Natural killer cell treated with Interleukin-12 subunit alpha and Interleukin-12 subunit beta and Interleukin-15 and Interleukin-18, amount 100 ng/mL, for 72 hours (primary cell): ENCODE results near the gene ANXA11. TPM values are rescaled to one million over a fixed set of nuclear protein-coding genes. Genes with fewer than 3 reads are reported as not detected.

ENCODE experiments used
- ATAC-seq, 2 donors: fragments of 150-1000 bp; cut with Tn5 transposase in 1 of 2; sonication (Bioruptor Pico), chemical (Tn5 transposase) in 1 of 2; 2 replicates each; pipeline ENCODE4 v1.10.0; 2021
- DNase-seq: peaks from one replicate; pipeline ENCODE4 v3.0.0; 2022; ENCODE audit warnings: low spot score
- H3K27ac Mint-ChIP-seq, 2 donors: 1 replicate in 1 of 2; 2 replicates in 1 of 2; pipeline ENCODE4 v1.8.0; 2022; ENCODE audit warnings: mixed read lengths in 2 of 2, mild to moderate bottlenecking in 1 of 2, moderate library complexity in 1 of 2
- H3K27me3 Mint-ChIP-seq, 2 donors: 1 replicate in 1 of 2; 2 replicates in 1 of 2; pipeline ENCODE4 v1.8.0; 2022; ENCODE audit warnings: mixed read lengths in 2 of 2
- H3K36me3 Mint-ChIP-seq: one replicate; pipeline ENCODE4 v1.8.0; 2022; ENCODE audit warnings: mixed read lengths
- H3K4me1 Mint-ChIP-seq, 2 donors: 1 replicate in 1 of 2; 2 replicates in 1 of 2; pipeline ENCODE4 v1.8.0; 2022; ENCODE audit warnings: low read depth in 2 of 2, mixed read lengths in 2 of 2, mild to moderate bottlenecking in 1 of 2
- H3K4me3 Mint-ChIP-seq: one replicate; pipeline ENCODE4 v1.8.0; 2022; ENCODE audit warnings: mixed read lengths
- H3K9me3 Mint-ChIP-seq: 2 replicates; pipeline ENCODE4 v1.8.0; 2022; ENCODE audit warnings: mixed read lengths
- total RNA-seq, 2 donors: library from RNA; stranded (reverse); gene quantifications; one replicate each; pipeline ENCODE4 v1.2.3, GENCODE V29; 2022

Gene ANXA11
- total RNA-seq, 2 donors from 2014 or later, result 134 to 166 TPM

DNA sequence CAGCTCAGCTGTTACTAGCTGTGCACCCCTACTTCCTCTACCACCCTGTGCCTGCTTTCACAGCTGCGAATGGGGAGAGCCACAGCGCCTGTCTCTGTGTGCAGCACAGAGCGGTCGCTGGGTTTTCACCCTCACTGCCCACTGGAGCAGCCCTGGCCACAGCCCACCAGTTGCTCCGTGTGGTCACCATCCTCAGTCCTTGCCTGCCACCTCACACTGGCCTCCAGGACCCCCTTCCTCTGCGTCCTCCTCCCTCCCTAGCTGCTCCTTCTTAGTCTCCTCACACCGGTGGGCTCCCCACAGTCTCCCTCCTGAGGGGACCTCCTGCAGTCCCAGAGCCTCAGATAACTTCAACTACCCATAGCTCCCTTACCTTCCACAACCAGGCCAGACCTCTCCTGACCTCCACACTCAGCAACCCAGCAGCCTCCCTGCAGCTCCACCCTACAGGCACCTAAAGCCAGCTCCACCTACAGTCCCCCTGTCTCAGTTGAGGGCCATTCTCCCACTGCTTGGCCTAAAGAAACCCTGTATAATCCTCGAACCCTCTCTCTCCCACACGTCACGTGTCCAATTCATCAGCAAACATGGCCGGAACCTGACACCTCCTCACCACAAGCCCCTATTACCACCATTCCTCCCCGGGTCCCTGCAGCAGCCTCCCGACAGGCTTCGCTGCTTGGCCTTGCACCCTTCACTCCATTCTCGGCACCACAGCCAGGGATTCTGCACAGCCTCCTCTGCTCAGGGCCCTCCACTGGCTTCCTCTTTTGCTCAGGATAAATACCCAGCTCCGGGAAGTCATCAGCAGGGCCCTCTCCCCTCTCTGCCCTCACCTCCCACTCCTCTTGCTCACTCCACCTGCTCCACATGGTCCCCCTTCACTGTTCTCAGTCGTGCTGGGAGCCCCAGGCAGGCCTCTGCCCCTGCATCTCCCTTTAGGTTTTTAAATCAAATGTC is 44.7 kb downstream of the ANXA11 start:
- ATAC-seq, result no peak
- Mint-ChIP-seq H3K4me1 (peaks cover 7 to 14% of the 10 kb centered on the region in 2 donors), H3K27ac (peak overlapping the region; percentile 36 to 66), H3K27me3 (no peaks in the 10 kb centered on the region), H3K4me3 (no peak overlapping the region), H3K9me3 (no peaks in the 10 kb centered on the region), H3K36me3 (peaks cover 22% of the 10 kb centered on the region)
- DNase-seq, result no peak

DNA sequence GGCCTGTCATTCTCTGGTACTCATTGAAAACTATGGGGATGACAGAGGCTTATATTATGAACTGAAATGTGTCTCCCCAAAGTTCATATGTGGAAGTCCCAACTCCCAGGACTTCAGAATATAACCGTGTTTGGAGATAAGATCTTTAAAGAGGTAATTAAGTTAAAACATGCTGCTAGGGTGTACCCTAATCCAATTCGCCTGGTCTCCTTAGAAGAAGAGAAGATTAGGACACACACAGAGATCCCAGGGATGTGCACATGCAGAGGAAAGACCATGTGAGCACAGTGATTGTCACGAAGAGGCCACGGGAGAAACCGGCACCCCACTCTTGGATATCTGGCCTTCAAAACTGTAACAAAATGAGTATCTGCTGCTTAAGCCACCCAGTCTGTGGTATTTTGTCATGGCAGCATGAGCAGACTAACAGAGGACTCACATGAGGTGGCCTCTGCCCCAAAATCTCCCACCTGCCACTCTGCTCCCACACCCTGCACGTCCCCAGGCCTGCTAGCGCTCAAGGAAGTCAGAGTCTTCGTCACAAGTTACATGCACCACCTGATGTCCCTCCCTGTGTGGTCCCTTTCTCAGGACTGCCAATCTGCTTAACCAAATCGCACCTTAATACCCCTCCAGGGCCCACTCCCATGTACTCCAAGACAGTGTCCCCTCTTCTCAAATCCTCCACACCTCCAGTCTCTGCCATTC is 46.0 kb downstream of the ANXA11 start:
- ATAC-seq, result no peak
- H3K4me1 Mint-ChIP-seq, result peaks cover 5 to 11% of the 10 kb centered on the region in 2 donors
- peaks cover 31% of the 10 kb centered on the region for H3K36me3 Mint-ChIP-seq
- DNase-seq, result no peak
- H3K4me3 Mint-ChIP-seq, result no peak overlapping the region
- H3K27ac Mint-ChIP-seq, result peak overlapping the region in 1 of 2 donors; percentile 34
- no peaks in the 10 kb centered on the region for H3K27me3 Mint-ChIP-seq
- no peaks in the 10 kb centered on the region for H3K9me3 Mint-ChIP-seq

- Mint-ChIP-seq H3K27ac (peak overlapping the region in 1 of 2 donors; percentile 34), H3K4me3 (no peak overlapping the region), H3K27me3 (no peaks in the 10 kb centered on the region), H3K9me3 (no peaks in the 10 kb centered on the region), H3K4me1 (peaks cover 5 to 9% of the 10 kb centered on the region in 2 donors), H3K36me3 (peaks cover 24% of the 10 kb centered on the region)
- no peak for DNase-seq
- no peak for ATAC-seq
Observed at GRCh38 chr10:80158598-80159127, 46.7 kb downstream of the ANXA11 start.

DNA sequence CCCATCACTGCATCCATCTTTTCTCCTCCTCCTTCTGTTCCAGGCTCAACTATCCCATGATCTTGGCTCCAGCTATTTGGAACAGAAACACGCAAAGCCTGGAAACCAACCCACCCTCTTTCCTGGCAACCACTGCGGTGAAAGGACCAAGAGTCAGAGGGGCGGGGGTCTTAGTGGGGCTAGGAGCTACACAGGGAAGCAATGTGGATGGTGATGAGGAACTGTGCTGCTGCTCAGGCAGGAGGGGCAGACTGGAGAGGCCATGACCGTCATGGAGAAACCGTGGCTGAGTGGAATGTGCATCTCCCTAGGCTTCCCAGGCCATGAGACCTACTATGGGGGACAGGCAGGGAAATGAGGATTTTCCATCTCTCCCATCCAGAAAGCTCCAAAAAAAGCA is 47.2 kb downstream of the ANXA11 start:
- no peak for DNase-seq
- Mint-ChIP-seq H3K9me3 (no peaks in the 10 kb centered on the region), H3K27me3 (no peaks in the 10 kb centered on the region), H3K36me3 (peaks cover 21% of the 10 kb centered on the region), H3K27ac (no peak overlapping the region), H3K4me1 (peaks cover 5 to 8% of the 10 kb centered on the region in 2 donors), H3K4me3 (no peak overlapping the region)
- no peak for ATAC-seq

DNA sequence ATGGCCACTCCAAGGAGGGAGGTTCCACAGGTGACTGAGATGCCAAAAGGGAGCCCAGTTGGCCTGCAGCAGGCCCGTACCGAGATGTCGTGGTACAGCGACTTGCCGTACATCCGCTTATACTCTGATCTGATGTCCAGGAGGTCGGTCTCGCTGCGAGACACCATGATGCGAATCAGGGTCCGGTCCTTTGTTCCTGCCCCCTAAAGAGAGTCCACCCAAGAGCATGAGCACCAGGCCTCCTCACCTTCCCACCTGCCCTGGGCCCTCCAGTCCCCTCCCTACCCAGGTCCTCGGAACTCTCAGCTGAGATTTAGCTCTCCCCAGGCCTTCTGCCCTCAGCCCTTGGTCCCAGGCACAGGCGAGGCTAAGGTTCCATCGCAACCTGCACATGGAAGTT is 47.8 kb downstream of the ANXA11 start:
- no peak for DNase-seq
- peaks cover 5 to 9% of the 10 kb centered on the region in 2 donors for H3K4me1 Mint-ChIP-seq
- no peaks in the 10 kb centered on the region for H3K9me3 Mint-ChIP-seq
- H3K27ac Mint-ChIP-seq, result no peak overlapping the region
- H3K4me3 Mint-ChIP-seq, result no peak overlapping the region
- H3K27me3 Mint-ChIP-seq, result no peaks in the 10 kb centered on the region
- H3K36me3 Mint-ChIP-seq, result peaks cover 21% of the 10 kb centered on the region
- ATAC-seq, result no peak

DNA sequence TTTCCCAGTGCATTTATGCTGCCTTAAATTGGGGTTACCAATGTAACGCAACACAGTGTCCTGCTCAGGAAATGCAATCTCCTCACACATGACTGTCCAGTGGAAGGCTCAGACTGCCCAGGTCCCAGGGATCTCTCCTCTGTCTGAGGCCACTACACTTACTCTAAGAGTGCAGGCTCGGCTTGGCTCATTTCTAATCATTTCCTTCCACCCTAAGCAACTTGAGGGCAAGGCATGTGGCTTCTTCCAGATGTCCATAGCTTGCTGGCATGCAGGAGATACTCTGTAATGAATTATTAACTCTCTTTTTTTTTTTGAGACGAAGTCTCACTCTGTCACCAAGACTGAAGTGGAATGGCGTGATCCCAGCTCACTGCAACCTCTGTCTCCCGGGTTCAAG is 49.1 kb downstream of the ANXA11 start:
- H3K27me3 Mint-ChIP-seq, result no peaks in the 10 kb centered on the region
- peaks cover 21% of the 10 kb centered on the region for H3K36me3 Mint-ChIP-seq
- ATAC-seq, result no peak
- no peaks in the 10 kb centered on the region for H3K9me3 Mint-ChIP-seq
- H3K4me1 Mint-ChIP-seq, result peaks cover 0 to 6% of the 10 kb centered on the region in 2 donors
- no peak overlapping the region for H3K4me3 Mint-ChIP-seq
- DNase-seq, result no peak
- H3K27ac Mint-ChIP-seq, result peak overlapping the region; percentile 1 to 69

- ATAC-seq, result no peak
Observed at GRCh38 chr10:80155696-80156215, 49.6 kb downstream of the ANXA11 start.

GRCh38 chr10:80154978-80155695 is 50.2 kb downstream of the ANXA11 start:
- H3K4me3 Mint-ChIP-seq, result no peak overlapping the region
- peak overlapping the region; percentile 1 to 69 for H3K27ac Mint-ChIP-seq
- H3K36me3 Mint-ChIP-seq, result peaks cover 28% of the 10 kb centered on the region
- H3K9me3 Mint-ChIP-seq, result no peaks in the 10 kb centered on the region
- H3K27me3 Mint-ChIP-seq, result no peaks in the 10 kb centered on the region
- DNase-seq (no peak), ATAC-seq (no peak)
- H3K4me1 Mint-ChIP-seq, result peaks cover 0 to 5% of the 10 kb centered on the region in 2 donors

More at GRCh38 chr10:80155696-80156215, 49.6 kb downstream of the ANXA11 start:
- Mint-ChIP-seq H3K36me3 (peaks cover 23% of the 10 kb centered on the region), H3K4me1 (peaks cover 0 to 5% of the 10 kb centered on the region in 2 donors), H3K27me3 (no peaks in the 10 kb centered on the region), H3K9me3 (no peaks in the 10 kb centered on the region), H3K27ac (peak overlapping the region; percentile 1 to 69), H3K4me3 (no peak overlapping the region)
- DNase-seq, result no peak

DNA sequence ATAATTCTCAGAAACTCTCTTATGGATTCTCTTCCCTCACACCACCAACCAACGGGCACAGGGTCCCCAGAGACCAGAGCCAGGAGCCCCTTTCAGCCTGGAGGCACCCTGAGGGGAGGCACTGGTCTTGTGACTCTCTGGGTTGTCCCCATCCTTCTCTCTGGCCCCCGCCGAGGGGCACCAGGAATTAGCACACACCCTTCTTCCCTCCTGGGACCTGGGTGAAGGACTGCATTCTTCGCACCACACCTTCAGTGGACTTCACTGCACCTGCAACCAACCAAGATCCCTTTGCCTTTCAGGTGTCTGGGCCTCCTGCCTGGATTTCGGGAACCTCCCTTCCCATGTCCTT is 50.7 kb downstream of the ANXA11 start:
- Mint-ChIP-seq H3K27ac (peak overlapping the region in 1 of 2 donors; percentile 69), H3K27me3 (no peaks in the 10 kb centered on the region), H3K4me3 (no peak overlapping the region), H3K9me3 (no peaks in the 10 kb centered on the region), H3K4me1 (peaks cover 0 to 5% of the 10 kb centered on the region in 2 donors), H3K36me3 (peaks cover 29% of the 10 kb centered on the region)
- no peak for DNase-seq
- ATAC-seq, result no peak

- Mint-ChIP-seq H3K9me3 (no peaks in the 10 kb centered on the region), H3K27ac (peak overlapping the region in 1 of 2 donors; percentile 54), H3K4me3 (no peak overlapping the region), H3K4me1 (peaks cover 0 to 10% of the 10 kb centered on the region in 2 donors), H3K27me3 (no peaks in the 10 kb centered on the region), H3K36me3 (peaks cover 33% of the 10 kb centered on the region)
- ATAC-seq, result peak in 1 of 2 donors; percentile 6
- DNase-seq, result no peak
Observed at GRCh38 chr10:80153460-80153859, 51.9 kb downstream of the ANXA11 start.

DNA sequence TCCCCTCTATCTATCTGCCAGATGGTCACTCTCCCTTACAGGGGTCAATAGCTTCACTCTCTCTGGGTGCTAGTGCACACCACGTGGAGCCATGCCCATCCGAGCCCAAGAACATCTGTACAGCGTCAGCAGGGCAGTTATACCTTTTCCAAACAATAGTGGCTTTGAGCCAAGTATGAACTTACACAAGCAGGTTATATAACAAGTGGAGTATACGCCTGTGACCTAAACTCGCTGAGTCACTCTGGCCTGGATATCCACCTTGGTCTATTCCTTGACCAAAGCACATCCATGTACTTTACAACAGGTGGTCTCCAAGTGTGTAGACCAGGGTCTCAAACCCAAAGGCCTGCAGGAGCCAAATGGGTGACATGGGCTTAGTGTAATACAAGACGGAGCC is 52.5 kb downstream of the ANXA11 start:
- DNase-seq (no peak), ATAC-seq (no peak)
- Mint-ChIP-seq H3K27ac (peak overlapping the region; percentile 20 to 65), H3K27me3 (no peaks in the 10 kb centered on the region), H3K4me3 (no peak overlapping the region), H3K4me1 (peaks cover 0 to 10% of the 10 kb centered on the region in 2 donors), H3K9me3 (no peaks in the 10 kb centered on the region), H3K36me3 (peaks cover 33% of the 10 kb centered on the region)

DNA sequence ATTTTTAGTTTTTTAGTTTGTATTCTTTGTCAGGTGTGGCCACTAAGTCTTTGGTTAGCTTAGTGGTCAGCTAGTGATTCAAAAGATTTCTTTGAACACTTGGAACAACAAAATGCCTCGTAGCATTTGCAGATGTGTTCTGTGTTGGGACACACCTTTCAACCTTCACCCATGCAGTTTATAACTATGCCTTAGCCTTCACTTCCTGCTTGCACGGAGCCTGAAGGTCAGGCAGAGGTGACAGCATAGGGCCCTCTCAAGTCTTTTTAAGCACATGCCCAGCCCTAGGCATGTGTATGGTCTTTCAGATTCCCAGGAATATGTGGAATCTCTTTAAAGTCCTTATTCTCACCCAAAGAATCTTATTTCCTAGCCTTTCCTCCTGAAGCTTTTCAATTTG is 55.2 kb downstream of the ANXA11 start:
- H3K27ac Mint-ChIP-seq, result peak overlapping the region; percentile 2 to 17
- H3K4me1 Mint-ChIP-seq, result peaks cover 0 to 7% of the 10 kb centered on the region in 2 donors
- H3K4me3 Mint-ChIP-seq, result no peak overlapping the region
- no peak for ATAC-seq
- no peaks in the 10 kb centered on the region for H3K27me3 Mint-ChIP-seq
- no peak for DNase-seq
- H3K9me3 Mint-ChIP-seq, result no peaks in the 10 kb centered on the region
- peaks cover 17% of the 10 kb centered on the region for H3K36me3 Mint-ChIP-seq

DNA sequence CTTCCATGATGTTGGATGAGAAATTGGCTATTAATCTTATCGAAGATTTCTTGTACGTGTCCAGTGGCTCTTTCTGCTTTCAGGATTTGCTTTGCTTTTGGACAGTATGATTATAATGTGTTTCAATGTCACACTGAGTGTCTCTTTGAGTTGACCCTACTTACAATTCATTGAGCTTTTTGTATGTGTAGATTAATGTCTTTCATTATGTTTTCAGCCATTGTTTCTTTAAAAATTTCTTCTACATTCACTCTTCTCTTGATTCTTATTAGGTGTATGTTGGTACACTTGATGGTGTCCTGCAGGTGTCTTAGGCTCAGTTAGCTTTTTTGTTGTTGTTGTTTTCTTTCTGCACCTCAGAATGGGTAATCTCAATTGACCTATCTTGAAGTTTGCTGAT is 56.2 kb downstream of the ANXA11 start:
- Mint-ChIP-seq H3K27ac (peak overlapping the region; percentile 3 to 51), H3K4me3 (no peak overlapping the region), H3K36me3 (peaks cover 12% of the 10 kb centered on the region), H3K4me1 (peaks cover 6 to 13% of the 10 kb centered on the region in 2 donors), H3K9me3 (no peaks in the 10 kb centered on the region), H3K27me3 (no peaks in the 10 kb centered on the region)
- no peak for ATAC-seq
- DNase-seq, result no peak
